Lower lobe of right lung (tissue), 2 donors: Measurements from ENCODE around the gene APLF. TPM values are rescaled to one million over a fixed set of nuclear protein-coding genes. Genes with fewer than 3 reads are reported as not detected.
"Not testable (repeated sequence)": the region's sequence is repeated elsewhere in the genome, so short reads cannot be mapped to it uniquely, and the experiment has no call there.

Source experiments
- ATAC-seq, 2 donors: fragments of 200-7000 bp; cut with Tn5 transposase; one replicate each; pipeline ENCODE4 v1.9.1; 2020 to 2022; ENCODE audit warnings: mild to moderate bottlenecking in 2 of 2, moderate library complexity in 2 of 2
- DNase-seq: peaks from one replicate; pipeline ENCODE4 v3.0.0-alpha.2; 2020
- H3K27ac ChIP-seq: fragments of 200-600 bp; one replicate; pipeline ENCODE4 v1.8.0; 2022
- H3K27me3 ChIP-seq: fragments of 200-600 bp; one replicate; pipeline ENCODE4 v1.8.0; 2022; ENCODE audit warnings: low read depth
- H3K36me3 ChIP-seq: fragments of 200-600 bp; one replicate; pipeline ENCODE4 v1.8.0; 2022; ENCODE audit warnings: mild to moderate bottlenecking
- H3K4me1 ChIP-seq: fragments of 200-600 bp; one replicate; pipeline ENCODE4 v1.8.0; 2022
- H3K4me3 ChIP-seq: fragments of 200-600 bp; one replicate; pipeline ENCODE4 v1.8.0; 2022; ENCODE audit warnings: mild to moderate bottlenecking
- H3K9me3 ChIP-seq: fragments of 200-600 bp; one replicate; pipeline ENCODE4 v1.8.0; 2022
- intact Hi-C: fragments of 100-400 bp; cut with DNase I; formaldehyde crosslinking; loops from one replicate; pipeline ENCODE4 v1.11.0; 2022
- total RNA-seq: library from RNA; stranded (reverse); fragmentation: NEBNext Ultra II Directional; extraction: Animal tissue kit (Norgen Biotek cat#: 25700); gene quantifications from one replicate; pipeline ENCODE4 v1.2.1, GENCODE V29; 2021
- TF ChIP-seq, protein P1 (sequence below): fragments of 200-600 bp; IDR thresholded peaks from one replicate; pipeline ENCODE4 v1.8.0; 2022; ENCODE audit warnings: antibody characterized with exemption, mild to moderate bottlenecking
- donor health status: DM: no; HTN: yes; CAD: no; lungs with severe emphysema.

Gene APLF
- total RNA-seq, 1 donor from 2014 or later = 5.8 TPM

GRCh38 chr2:68565273-68565672 lies 97.9 kb downstream of the APLF start:
- no peak for DNase-seq
- no peak overlapping the region for H3K4me3 ChIP-seq
- no peaks in the 10 kb centered on the region for H3K27me3 ChIP-seq
- TF ChIP-seq, protein P1, sequence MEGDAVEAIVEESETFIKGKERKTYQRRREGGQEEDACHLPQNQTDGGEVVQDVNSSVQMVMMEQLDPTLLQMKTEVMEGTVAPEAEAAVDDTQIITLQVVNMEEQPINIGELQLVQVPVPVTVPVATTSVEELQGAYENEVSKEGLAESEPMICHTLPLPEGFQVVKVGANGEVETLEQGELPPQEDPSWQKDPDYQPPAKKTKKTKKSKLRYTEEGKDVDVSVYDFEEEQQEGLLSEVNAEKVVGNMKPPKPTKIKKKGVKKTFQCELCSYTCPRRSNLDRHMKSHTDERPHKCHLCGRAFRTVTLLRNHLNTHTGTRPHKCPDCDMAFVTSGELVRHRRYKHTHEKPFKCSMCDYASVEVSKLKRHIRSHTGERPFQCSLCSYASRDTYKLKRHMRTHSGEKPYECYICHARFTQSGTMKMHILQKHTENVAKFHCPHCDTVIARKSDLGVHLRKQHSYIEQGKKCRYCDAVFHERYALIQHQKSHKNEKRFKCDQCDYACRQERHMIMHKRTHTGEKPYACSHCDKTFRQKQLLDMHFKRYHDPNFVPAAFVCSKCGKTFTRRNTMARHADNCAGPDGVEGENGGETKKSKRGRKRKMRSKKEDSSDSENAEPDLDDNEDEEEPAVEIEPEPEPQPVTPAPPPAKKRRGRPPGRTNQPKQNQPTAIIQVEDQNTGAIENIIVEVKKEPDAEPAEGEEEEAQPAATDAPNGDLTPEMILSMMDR = no peak
- no peaks in the 10 kb centered on the region for H3K4me1 ChIP-seq
- no peak for ATAC-seq
- H3K36me3 ChIP-seq = no peaks in the 10 kb centered on the region
- no peak overlapping the region for H3K27ac ChIP-seq
- H3K9me3 ChIP-seq = no peaks in the 10 kb centered on the region
- intact Hi-C loops = no loop called here

GRCh38 chr2:68565858-68566257 lies 98.5 kb downstream of the APLF start:
- ATAC-seq (no peak), DNase-seq (no peak)
- H3K9me3 ChIP-seq = no peaks in the 10 kb centered on the region
- TF ChIP-seq, protein P1 = no peak
- no peaks in the 10 kb centered on the region for H3K4me1 ChIP-seq
- no peaks in the 10 kb centered on the region for H3K27me3 ChIP-seq
- no peaks in the 10 kb centered on the region for H3K36me3 ChIP-seq
- intact Hi-C loops = no loop called here
- no peak overlapping the region for H3K4me3 ChIP-seq
- H3K27ac ChIP-seq = no peak overlapping the region

GRCh38 chr2:68566362-68566761 lies 99.0 kb downstream of the APLF start:
- ATAC-seq (no peak), DNase-seq (no peak)
- Histone ChIP-seq H3K27ac (no peak overlapping the region), H3K4me1 (no peaks in the 10 kb centered on the region), H3K27me3 (no peaks in the 10 kb centered on the region), H3K36me3 (no peaks in the 10 kb centered on the region), H3K4me3 (no peak overlapping the region), H3K9me3 (no peaks in the 10 kb centered on the region)
- intact Hi-C loops = no loop called here
- TF ChIP-seq, protein P1 = no peak

DNA sequence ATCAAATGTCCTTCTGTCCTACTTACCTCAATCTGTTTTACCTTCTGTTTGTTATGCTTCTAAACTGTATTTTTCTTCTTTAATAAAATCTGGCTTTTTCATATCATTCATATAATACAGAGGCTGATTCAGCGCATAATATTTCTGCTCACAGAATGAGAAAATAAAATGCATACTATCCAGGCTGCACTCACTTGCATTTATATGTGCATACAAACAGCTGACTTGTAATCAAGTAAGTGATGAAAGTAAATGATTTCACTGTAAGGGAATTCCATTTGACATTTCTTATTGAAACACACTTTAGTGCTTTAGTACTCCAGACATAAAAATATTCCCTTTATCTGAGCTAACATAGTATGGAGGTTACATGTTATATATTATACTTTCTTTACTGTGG lies 100.7 kb downstream of the APLF start:
- H3K27me3 ChIP-seq = no peaks in the 10 kb centered on the region
- TF ChIP-seq, protein P1 = no peak
- no peak overlapping the region for H3K27ac ChIP-seq

DNA sequence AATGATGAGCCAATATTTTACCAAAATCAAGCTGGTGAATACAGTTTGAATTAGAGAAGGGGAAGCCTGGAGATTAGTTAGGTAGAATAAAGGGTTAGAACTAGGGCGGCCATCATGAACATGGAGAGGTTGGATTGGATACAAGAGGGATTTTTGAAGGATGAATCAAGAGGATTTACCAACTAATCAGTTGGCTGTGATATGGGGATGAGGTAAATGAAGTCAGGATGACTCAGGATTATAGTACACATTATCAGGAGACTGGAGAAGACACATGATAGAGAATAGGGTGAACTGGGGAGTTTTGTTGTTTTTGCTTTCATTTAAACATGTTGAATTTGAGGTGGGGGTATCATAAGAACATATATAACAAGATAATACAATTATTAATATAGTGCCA lies 102.2 kb downstream of the APLF start:
- no peak overlapping the region for H3K4me3 ChIP-seq
- H3K9me3 ChIP-seq = no peaks in the 10 kb centered on the region
- no peaks in the 10 kb centered on the region for H3K27me3 ChIP-seq
- no peaks in the 10 kb centered on the region for H3K4me1 ChIP-seq
- no peak overlapping the region for H3K27ac ChIP-seq
- no peak for ATAC-seq
- intact Hi-C loops = no loop called here
- TF ChIP-seq, protein P1 = no peak
- no peak for DNase-seq
- H3K36me3 ChIP-seq = no peaks in the 10 kb centered on the region

More for the DNA sequence above, 100.7 kb downstream of the APLF start:
- H3K4me3 ChIP-seq = no peak overlapping the region
- no peaks in the 10 kb centered on the region for H3K36me3 ChIP-seq
- no peaks in the 10 kb centered on the region for H3K9me3 ChIP-seq
- no peak for ATAC-seq
- H3K4me1 ChIP-seq = no peaks in the 10 kb centered on the region
- DNase-seq = no peak
- intact Hi-C loops = no loop called here

DNA sequence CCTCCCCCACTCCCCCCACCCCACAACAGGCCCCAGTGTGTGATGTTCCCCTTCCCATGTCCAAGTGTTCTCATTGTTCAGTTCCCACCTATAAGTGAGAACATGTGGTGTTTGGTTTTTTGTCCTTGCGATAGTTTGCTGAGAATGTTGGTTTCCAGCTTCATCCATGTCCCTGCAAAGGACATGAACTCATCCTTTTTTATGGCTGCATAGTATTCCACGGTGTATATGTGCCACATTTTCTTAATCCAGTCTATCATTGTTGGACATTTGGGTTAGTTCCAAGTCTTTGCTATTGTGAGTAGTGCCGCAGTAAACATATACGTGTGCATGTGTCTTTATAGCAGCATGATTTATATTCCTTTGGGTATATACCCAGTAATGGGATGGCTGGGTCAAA lies 103.0 kb downstream of the APLF start:
- H3K36me3 ChIP-seq, H3K27me3 ChIP-seq, H3K4me1 ChIP-seq, DNase-seq, intact Hi-C loops, H3K4me3 ChIP-seq, H3K27ac ChIP-seq, ATAC-seq, H3K9me3 ChIP-seq: not testable (repeated sequence)
